ENCODE results near the gene FOXD3.

DNA sequence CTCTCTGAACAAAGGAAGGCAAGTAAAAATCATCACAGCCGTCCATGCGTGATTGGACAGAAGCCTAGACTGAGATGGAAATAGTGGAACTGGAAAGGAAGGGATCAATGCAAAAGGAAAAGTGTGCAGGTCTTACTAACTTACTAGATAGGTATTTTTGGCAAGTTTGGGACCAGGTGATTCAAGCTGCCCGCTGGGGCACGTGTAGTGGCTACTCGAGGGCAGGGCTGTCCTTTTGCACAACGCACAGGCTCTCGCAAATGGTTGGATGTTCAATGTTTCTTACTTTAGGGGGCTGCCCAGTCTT lies 44.5 kb downstream of the FOXD3 start:
- TF ChIP-seq, protein P1, sequence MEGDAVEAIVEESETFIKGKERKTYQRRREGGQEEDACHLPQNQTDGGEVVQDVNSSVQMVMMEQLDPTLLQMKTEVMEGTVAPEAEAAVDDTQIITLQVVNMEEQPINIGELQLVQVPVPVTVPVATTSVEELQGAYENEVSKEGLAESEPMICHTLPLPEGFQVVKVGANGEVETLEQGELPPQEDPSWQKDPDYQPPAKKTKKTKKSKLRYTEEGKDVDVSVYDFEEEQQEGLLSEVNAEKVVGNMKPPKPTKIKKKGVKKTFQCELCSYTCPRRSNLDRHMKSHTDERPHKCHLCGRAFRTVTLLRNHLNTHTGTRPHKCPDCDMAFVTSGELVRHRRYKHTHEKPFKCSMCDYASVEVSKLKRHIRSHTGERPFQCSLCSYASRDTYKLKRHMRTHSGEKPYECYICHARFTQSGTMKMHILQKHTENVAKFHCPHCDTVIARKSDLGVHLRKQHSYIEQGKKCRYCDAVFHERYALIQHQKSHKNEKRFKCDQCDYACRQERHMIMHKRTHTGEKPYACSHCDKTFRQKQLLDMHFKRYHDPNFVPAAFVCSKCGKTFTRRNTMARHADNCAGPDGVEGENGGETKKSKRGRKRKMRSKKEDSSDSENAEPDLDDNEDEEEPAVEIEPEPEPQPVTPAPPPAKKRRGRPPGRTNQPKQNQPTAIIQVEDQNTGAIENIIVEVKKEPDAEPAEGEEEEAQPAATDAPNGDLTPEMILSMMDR (IDR thresholded peaks at IDR 0.05; ENCODE audit: low read depth, low read length, missing input control): no peak
- no peak for TF ChIP-seq FOXA1 (IDR thresholded peaks at IDR 0.05)
- TF ChIP-seq HNF4G (IDR thresholded peaks at IDR 0.05): no peak
- TF ChIP-seq RAD21 (IDR thresholded peaks at IDR 0.05): no peak
- no peak for TF ChIP-seq EGR1 (IDR thresholded peaks at IDR 0.05; ENCODE audit: low read depth in 2 of 2)
- TF ChIP-seq, protein P2, sequence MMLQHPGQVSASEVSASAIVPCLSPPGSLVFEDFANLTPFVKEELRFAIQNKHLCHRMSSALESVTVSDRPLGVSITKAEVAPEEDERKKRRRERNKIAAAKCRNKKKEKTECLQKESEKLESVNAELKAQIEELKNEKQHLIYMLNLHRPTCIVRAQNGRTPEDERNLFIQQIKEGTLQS (IDR thresholded peaks at IDR 0.05): no peak
- TF ChIP-seq, protein P3, sequence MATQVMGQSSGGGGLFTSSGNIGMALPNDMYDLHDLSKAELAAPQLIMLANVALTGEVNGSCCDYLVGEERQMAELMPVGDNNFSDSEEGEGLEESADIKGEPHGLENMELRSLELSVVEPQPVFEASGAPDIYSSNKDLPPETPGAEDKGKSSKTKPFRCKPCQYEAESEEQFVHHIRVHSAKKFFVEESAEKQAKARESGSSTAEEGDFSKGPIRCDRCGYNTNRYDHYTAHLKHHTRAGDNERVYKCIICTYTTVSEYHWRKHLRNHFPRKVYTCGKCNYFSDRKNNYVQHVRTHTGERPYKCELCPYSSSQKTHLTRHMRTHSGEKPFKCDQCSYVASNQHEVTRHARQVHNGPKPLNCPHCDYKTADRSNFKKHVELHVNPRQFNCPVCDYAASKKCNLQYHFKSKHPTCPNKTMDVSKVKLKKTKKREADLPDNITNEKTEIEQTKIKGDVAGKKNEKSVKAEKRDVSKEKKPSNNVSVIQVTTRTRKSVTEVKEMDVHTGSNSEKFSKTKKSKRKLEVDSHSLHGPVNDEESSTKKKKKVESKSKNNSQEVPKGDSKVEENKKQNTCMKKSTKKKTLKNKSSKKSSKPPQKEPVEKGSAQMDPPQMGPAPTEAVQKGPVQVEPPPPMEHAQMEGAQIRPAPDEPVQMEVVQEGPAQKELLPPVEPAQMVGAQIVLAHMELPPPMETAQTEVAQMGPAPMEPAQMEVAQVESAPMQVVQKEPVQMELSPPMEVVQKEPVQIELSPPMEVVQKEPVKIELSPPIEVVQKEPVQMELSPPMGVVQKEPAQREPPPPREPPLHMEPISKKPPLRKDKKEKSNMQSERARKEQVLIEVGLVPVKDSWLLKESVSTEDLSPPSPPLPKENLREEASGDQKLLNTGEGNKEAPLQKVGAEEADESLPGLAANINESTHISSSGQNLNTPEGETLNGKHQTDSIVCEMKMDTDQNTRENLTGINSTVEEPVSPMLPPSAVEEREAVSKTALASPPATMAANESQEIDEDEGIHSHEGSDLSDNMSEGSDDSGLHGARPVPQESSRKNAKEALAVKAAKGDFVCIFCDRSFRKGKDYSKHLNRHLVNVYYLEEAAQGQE (IDR thresholded peaks at IDR 0.05): no peak
- TF ChIP-seq TAF1 (conservative IDR thresholded peaks at IDR 0.05): no peak
